ENCODE results near the gene PDXDC1.
A peak's percentile ranks its signal among the peaks of the same experiment; 100 is the strongest.
"Not testable (repeated sequence)": the region's sequence is repeated elsewhere in the genome, so short reads cannot be mapped to it uniquely, and the experiment has no call there.

The PDXDC1 gene

GRCh38 chr16:15135483-15136360, 160.9 kb downstream of the PDXDC1 start:
- DNase-seq (ENCODE audit: low spot score) = not testable (repeated sequence)

- not testable (repeated sequence) for DNase-seq (ENCODE audit: low spot score)
Observed at GRCh38 chr16:15137514-15137913, 162.7 kb downstream of the PDXDC1 start.

DNA sequence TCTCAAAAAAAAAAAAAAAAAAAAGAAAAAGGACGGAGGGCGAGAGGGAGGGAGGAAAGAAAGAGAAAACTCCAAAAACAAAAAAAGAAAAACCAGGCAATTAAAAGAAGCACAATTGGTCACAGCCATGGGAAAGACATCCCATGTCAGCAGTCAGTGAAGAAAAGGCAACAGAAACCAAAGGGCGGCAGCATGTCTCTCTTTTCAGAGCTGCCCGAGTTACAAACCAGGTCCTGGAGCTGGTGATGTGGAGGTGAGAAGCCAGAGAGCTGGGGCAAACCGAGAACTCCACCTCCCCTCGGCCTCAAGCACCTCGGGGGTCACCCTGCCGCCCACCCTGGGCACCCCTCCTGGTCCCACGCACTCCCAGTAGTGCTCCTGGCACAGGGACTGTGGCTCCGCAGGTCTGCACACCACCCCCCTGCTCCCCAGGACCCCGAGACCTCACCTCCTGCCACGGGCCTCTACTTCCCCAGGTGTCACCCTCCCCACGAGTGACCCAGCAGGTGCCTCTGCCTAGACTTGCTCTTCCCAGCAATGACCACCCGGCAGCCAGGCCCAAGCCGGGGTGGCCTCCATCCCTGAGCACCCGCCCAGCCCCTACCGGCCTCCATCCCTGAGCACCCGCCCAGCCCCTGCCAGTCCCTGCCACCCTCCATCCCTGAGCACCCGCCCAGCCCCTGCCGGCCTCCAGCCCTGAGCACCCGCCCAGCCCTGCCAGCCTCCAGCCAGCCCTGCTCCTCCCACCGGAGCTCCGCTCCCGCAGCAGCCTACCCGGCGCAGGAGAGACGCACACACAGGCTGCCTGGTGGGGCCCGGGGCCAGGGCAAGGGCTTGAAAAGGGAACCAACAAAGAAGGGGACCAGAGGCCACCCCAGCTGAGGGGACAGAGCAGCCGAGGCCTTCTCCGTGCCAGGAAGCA, 165.9 kb downstream of the PDXDC1 start:
- DNase-seq (ENCODE audit: low spot score) = not testable (repeated sequence)

GRCh38 chr16:15141586-15141985, 166.8 kb downstream of the PDXDC1 start:
- DNase-seq (ENCODE audit: low spot score) = no peak

DNA sequence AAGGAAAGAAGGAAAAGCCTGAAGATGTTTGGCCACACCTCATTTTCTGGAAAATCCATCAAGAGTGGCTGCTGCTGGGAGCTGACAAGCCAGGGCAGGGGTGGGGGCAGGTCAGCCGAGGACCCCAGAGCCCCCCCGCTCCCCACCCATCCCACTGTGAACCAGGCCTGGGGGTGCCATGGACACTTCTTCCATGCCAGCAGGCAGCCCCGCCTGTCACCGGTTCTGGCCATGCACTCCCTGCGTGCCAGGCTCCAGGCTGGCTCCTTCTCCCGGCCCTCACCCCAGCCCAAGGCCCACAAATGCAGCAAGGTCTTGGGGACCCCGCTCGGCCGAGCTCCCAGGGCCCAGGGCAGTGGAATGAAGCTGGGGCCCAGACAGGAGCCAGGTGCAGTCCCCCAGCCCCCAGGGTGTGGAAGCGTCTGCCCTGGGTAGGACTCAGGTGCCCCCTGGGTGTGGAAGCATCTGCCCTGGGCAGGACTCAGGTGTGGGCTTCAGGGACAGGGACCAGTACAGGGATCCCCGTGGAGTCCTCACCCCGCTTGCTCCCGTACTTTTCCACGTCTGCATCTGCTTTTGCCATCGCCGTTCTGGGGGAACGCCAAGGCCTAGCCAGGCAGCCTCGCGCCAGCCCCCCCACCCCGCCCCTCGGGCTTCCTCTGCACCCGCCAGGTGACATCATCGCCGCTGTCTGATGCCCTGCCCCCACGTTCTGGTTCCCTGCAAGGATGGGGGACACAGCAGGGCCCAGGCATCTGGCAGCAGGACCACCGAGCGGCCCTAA, 167.5 kb downstream of the PDXDC1 start:
- DNase-seq (ENCODE audit: low spot score) = not testable (repeated sequence)

DNA sequence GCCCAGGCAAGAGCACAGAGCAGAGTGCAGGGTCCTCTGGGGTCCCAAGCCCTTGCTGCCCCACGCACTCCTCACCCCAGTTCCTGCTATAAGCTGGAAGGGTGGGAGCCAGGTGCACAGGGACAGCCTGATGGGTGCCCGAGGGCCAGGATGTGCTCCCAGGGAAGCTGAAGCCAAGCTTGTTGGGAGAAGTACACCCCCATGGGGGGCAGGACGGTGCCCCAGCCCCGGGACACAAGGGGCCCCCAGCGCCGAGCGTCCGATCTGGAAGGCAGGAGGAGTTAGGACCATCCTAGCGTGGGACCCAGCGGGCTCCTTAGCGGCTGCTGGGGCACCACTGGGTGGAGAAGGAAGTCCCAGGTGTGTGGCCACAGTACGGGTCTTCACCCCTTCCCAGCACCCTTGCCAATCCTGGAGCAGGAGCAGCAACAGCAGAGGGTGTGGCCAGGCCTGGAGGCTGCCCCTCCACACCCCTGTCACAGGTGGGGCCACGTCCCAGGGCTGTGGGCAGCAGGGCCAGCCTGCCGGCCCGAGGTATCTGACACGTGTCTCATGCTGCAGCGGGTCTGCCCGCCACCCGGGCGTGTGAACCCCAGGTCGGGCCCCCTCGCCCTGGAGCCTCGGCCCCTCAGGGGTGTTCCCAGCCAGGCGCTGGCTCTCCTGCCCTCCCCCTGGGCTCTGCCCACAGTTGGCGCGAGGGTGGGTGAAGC, 168.2 kb downstream of the PDXDC1 start:
- DNase-seq (ENCODE audit: low spot score) = not testable (repeated sequence)

DNA sequence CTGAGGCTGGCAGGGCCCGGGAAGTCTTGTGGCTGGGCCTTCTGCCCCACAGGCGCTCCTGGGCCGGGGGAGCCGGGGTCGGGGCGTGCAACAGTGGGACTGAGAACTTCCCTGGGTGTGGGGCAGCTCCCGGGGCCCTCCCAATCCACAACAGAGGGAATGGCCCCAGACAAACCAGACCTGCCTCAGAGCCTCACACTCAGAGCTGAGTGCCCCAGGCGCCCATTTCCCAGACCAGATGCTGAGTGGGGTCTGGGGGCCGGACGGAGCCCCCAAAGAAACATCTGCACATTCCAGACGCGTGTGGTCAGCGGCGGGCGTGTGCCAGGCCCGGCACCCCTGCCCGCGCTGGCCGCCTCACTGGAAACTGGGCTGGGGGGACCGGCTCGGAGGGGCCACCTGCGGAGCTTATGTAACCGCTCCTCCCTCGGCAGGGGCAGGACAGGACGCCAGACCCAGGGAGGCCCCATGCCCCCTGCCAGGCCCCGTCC, 168.8 kb downstream of the PDXDC1 start:
- not testable (repeated sequence) for DNase-seq (ENCODE audit: low spot score)

- DNase-seq (ENCODE audit: low spot score) = not testable (repeated sequence)
Observed at GRCh38 chr16:15144092-15144631, 169.3 kb downstream of the PDXDC1 start.

GRCh38 chr16:15144781-15145417, 170.1 kb downstream of the PDXDC1 start:
- not testable (repeated sequence) for DNase-seq (ENCODE audit: low spot score)

DNA sequence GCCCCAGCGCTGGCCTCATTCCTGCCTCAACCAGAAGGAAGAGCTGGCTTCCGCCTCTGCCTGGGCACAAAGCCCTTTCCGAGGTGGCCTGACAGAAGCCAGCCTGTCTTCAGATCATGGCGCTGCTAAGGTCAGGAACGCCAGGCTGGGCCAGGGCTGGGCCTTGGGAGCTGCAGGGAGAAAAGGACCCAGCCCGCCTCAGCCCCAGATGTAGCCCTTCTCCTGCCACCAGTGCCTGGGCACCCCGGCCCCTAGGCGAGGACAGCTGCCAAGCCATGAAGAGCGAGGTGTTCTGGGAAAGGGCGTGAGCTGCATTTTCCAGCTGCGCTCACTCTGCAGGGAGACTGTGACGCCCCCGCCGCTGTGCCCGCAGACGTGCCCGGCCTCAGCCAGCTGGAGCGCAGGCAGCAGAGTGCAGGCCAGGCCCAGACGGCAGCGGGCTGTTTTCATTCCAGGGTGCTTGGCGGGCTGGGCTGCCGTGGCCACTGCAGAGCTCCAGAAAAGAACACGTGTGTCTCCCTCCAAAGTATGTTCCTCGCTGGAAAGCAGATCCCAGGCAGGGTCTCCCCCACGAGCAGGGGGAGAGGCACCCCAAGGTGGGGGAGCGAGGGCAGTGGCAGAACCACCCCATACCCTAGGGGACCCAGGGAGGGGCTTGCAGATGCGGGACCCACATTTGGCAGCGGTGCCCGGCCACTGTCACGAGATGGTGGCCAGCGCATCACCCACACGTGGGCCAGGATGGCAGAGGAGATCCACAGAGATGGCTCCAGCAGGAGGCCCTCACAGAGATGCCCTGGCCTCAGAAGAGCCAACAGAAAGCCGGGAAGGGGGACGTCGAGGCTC, 170.8 kb downstream of the PDXDC1 start:
- peak; percentile 67 for DNase-seq (ENCODE audit: low spot score)

GRCh38 chr16:15146264-15146662, 171.4 kb downstream of the PDXDC1 start:
- DNase-seq (ENCODE audit: low spot score) = not testable (repeated sequence)

DNA sequence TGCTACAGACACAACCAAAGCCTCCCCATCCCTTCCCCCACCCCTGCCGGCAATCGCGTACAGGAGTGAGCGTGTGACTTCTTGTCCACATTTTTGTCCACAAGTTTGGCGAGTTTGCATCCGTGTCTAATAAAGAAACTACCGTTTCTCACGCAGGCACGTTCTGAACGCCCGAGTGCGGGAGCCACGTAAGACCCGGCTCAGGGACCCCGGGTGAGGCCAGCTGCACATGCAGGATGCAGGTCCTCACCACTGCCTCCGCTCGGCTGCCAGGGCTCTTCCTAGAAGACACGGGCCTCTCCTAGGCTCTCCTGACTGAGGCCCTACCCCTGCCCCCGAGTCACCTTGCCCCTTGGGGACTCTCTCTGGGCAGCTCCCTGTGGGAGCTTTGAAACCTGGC, 174.0 kb downstream of the PDXDC1 start:
- DNase-seq (ENCODE audit: low spot score) = not testable (repeated sequence)

DNA sequence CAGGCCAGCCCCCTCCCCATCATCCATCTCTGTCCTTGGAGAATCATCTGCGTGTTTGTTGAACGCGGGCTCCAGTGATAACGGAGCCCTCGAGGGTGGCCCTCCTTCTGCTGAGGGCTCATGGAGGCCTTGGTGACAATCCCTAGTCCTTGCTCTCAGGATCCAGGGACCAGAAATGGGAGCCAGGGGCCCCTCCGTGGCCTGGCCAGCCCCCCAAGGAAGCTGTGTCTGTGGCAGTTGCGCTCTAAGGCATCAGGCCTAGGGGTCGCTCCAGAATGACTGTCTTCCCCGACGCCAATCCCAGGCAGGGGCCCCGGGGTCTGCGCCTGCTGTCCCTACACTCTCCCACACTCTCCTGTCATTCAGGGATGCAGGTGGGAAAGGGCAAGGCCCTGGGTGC, 174.4 kb downstream of the PDXDC1 start:
- not testable (repeated sequence) for DNase-seq (ENCODE audit: low spot score)

DNA sequence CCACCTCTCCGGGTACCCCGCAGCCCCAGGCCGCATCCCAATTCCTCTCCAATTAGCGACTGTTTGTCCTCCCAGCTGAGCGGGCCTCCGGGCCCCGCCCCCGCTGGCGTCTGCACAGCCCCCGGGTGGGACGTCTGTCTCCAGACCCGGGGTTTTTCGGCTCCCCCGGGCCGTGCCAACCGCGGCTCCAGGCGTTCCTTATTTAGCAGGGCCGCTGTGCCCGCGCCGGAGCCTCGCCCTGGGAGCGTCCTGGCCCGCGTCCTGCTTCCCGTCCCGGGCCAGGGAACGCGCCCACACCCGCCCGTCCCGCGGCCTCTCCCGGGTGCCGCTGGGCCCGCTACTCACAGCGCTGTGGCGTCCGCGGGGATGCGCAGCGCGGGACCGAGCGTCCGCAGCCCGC, 179.2 kb downstream of the PDXDC1 start:
- DNase-seq (ENCODE audit: low spot score) = not testable (repeated sequence)

GRCh38 chr16:15154650-15155562, 180.1 kb downstream of the PDXDC1 start:
- peak; percentile 92 for DNase-seq (ENCODE audit: low spot score)

- not testable (repeated sequence) for DNase-seq (ENCODE audit: low spot score)
Observed at GRCh38 chr16:15157644-15158043, 182.8 kb downstream of the PDXDC1 start.

DNA sequence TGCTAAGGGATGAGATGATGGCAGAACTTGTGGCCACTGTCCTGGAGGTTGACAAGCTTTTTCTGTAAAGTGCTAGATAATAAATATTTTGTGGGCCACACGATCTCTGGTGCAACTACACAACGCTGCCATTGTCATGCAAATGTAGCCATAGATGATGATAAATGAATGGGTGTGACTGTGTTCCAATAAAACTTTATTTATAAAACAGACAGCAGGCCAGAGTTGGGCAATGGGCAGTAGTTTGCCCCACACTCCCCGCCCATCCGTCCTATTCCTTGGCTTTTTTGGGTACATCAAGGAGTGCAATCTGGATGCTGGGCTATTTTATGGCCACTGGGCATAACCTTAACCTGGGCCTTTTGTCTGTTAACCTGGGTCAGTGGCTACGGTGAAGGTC, 184.8 kb downstream of the PDXDC1 start:
- DNase-seq (ENCODE audit: low spot score) = not testable (repeated sequence)

- not testable (repeated sequence) for DNase-seq (ENCODE audit: low spot score)
Observed at GRCh38 chr16:15160571-15160970, 185.7 kb downstream of the PDXDC1 start.

Data from putamen (tissue), 1 donor.